Mammary epithelial cell (primary cell): ENCODE results near the gene SNX21.

Experiments used
- EZH2 ChIP-seq: IDR thresholded peaks from 2 replicates; pipeline ENCODE4 v1.6.1; 2012; ENCODE audit warnings: low read length, inconsistent platforms, borderline replicate concordance
- TF ChIP-seq, protein P1 (sequence below), 2 donors: IDR thresholded peaks in 1 of 2; conservative IDR thresholded peaks in 1 of 2; 2 replicates each; pipeline ENCODE4 v1.5.1; 2011 to 2012; ENCODE audit warnings: inconsistent platforms in 2 of 2, low read length in 2 of 2, mild to moderate bottlenecking in 2 of 2, control low read depth in 1 of 2, low read depth in 1 of 2; ENCODE audit not compliant: insufficient read depth in 1 of 2; ENCODE audit errors: extremely low read depth in 1 of 2

GRCh38 chr20:45890985-45891983, 57.7 kb downstream of the SNX21 start, which contains the start of the genes CTSA and NEURL2:
- TF ChIP-seq, protein P1, sequence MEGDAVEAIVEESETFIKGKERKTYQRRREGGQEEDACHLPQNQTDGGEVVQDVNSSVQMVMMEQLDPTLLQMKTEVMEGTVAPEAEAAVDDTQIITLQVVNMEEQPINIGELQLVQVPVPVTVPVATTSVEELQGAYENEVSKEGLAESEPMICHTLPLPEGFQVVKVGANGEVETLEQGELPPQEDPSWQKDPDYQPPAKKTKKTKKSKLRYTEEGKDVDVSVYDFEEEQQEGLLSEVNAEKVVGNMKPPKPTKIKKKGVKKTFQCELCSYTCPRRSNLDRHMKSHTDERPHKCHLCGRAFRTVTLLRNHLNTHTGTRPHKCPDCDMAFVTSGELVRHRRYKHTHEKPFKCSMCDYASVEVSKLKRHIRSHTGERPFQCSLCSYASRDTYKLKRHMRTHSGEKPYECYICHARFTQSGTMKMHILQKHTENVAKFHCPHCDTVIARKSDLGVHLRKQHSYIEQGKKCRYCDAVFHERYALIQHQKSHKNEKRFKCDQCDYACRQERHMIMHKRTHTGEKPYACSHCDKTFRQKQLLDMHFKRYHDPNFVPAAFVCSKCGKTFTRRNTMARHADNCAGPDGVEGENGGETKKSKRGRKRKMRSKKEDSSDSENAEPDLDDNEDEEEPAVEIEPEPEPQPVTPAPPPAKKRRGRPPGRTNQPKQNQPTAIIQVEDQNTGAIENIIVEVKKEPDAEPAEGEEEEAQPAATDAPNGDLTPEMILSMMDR (conservative IDR thresholded peaks at IDR 0.05 in 1 of 2, IDR thresholded peaks at IDR 0.05 in 1 of 2; ENCODE audit: extremely low read depth in 1 of 2, insufficient read depth in 1 of 2, low read depth in 1 of 2, low read length in 2 of 2), result no peak
- TF ChIP-seq EZH2, result no peak
